UCSD-AML1 (cell line): ENCODE measurements around the gene CNGA1.
A peak's percentile ranks its signal among the peaks of the same experiment; 100 is the strongest.
"Not testable (repeated sequence)": the region's sequence is repeated elsewhere in the genome, so short reads cannot be mapped to it uniquely, and the experiment has no call there.

Experiments used
- DNase-seq: peaks from one replicate; lab custom pipeline; 2025; ENCODE audit not compliant: unreplicated experiment; lab: John Stamatoyannopoulos, UW

CNGA1 gene

GRCh38 chr4:47972721-47973120 is 43.8 kb downstream of the CNGA1 start:
- DNase-seq: no peak

DNA sequence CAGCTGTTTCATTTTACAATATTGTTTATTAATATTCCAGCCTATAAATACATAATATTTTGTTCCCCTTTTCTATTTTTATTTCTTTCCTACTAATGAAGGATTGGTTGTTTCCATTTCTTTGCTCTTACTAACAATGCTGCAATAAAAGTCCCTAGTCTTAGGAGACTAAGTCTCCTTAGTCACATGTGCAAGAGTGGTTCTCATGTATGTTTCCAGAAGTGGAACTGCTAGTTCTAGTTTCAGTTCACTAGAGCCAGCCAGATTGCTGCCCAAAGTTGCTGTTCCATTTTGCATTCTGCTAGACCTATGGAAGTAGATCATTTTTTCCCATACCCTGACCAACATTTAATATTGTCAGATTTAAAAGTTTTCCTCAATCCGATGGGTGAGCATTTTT is 44.3 kb downstream of the CNGA1 start:
- no peak for DNase-seq

DNA sequence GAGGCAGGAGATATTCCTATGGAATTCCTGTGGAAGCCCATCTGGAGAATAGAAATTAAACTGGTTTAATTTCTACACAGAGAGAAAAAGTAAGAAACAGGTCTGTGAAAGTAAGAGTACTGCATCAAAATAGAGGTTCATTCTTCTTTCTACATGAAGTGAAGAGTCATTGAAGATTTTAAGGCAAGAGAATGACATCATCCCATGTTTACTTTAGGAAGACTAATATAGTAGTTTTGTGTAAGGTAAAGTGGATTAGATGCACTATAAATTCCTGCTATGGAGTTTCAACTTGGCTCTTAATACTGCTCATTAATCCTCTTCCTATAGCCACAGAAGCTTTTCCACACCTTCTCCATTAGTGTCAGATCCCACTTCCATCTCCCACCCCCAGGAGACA is 47.6 kb downstream of the CNGA1 start:
- DNase-seq: no peak

DNA sequence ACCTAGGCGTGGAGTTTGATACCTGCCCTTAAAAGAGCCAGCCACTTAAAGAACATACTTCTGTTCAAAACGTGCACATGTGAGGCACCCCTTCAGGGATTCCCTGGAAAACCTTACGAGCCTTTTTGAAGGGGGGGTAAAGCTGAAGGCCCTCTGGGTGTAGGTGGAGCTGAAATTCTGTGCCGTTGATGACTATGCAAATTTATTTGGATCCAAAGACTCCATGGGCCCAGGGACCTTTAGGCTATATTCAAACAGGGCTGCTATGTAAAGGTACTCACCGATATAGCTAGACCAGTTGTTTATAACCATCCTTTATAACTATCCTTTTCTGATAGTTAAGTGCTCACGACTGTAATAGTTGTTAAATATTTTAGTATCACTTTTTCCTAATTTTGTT is 61.8 kb downstream of the CNGA1 start:
- DNase-seq: no peak

GRCh38 chr4:47954245-47954644 is 62.2 kb downstream of the CNGA1 start:
- DNase-seq: no peak

DNA sequence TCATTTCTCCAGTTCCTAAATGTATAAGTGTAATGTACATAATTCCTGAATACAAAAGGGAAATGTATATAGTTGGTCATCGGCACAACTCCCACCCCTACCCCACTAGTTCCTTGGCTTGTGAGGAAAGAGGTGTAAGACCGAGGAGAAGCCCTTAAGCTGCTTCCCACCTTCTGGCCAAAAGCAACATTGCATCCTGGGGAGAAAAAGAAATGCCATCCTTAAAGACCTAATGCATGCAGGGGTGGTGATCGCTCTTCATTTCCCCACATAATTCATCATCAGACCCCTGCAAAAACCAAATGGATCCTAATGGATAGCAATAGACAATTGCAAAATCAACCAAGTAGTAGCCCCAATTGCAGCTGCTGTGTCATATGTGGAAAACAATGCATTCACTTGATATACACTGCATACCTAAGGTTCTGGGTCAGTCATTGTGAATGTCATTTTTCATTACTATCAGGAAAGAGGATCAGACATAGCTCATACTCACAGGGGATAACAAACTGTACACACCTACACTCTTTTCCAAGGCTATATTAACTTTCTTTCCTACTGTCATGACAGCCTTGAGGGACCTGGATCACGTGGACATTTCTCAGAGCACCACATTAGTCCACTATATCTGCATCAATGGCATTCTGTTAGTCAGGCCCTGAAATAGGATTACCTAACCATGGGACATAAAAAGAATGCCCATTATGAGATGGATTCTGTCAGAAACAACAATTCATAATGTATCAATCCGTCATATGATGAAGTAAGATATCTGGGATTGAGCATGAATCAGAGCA is 70.4 kb downstream of the CNGA1 start:
- DNase-seq: no peak

- DNase-seq: no peak
Observed at GRCh38 chr4:47942081-47942819, 74.2 kb downstream of the CNGA1 start.

GRCh38 chr4:47939456-47939855 is 77.0 kb downstream of the CNGA1 start:
- DNase-seq: no peak

DNA sequence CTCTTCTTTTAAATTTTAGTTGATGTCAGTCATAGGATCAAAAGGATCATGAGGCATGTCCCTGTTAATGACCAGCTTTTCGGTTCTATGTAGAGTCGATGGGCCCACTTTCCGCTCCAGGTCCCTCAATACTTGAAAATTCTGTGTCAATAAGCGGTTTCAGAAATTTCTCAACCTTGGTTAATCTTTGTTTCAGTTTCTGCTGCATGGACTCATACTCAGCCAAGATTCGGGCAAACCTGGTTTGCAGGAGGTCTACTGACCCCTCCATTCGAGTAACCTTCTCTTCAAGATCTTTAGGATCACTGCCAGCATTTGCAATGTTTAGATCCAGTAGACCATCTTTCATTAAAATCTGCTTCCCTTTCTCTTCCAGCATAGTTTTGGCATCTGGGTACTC is 80.1 kb downstream of the CNGA1 start:
- no peak for DNase-seq

- no peak for DNase-seq
Observed at GRCh38 chr4:47933840-47934239, 82.6 kb downstream of the CNGA1 start.

- DNase-seq: no peak
Observed at GRCh38 chr4:47930971-47931804, 85.3 kb downstream of the CNGA1 start.

DNA sequence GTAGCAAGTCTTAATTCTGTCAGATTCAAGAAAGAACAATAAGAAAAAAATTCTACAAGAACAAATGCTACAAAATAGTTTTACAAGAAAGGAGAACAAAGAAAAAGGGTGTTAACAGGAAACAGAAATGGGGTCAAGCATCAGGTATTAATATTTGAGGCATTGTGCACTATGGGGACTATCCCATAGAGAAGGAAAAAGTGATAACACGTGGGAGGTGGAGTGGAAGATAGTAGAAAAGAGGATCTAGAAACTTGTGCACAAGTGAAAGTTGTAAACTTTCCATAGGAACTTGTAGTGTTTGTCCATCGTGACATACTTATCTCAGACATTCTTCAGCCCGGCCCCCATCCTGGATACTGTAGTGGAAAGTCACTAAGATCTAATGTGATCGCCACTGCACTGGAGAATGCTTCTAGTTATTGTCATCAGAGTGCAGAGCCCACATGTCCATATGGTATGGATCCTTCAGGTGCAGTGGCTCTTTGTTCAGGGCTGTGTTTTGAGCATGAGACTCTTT is 86.7 kb downstream of the CNGA1 start:
- no peak for DNase-seq

- DNase-seq: peak; percentile 11
Observed at GRCh38 chr4:47926667-47927258, 89.7 kb downstream of the CNGA1 start.

DNA sequence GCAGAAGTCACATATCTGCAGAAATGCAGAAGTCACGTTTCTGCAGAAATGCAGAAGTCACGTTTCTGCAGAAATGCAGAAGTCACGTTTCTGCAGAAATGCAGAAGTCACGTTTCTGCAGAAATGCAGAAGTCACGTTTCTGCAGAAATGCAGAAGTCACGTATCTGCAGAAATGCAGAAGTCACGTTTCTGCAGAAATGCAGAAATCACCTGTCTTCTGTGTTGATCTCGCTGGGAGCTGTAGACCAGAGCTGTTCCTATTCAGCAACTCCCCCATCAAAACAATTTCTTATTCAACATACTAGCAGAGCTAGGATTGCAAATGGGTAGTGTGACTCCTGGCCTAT is 93.2 kb downstream of the CNGA1 start:
- not testable (repeated sequence) for DNase-seq

DNA sequence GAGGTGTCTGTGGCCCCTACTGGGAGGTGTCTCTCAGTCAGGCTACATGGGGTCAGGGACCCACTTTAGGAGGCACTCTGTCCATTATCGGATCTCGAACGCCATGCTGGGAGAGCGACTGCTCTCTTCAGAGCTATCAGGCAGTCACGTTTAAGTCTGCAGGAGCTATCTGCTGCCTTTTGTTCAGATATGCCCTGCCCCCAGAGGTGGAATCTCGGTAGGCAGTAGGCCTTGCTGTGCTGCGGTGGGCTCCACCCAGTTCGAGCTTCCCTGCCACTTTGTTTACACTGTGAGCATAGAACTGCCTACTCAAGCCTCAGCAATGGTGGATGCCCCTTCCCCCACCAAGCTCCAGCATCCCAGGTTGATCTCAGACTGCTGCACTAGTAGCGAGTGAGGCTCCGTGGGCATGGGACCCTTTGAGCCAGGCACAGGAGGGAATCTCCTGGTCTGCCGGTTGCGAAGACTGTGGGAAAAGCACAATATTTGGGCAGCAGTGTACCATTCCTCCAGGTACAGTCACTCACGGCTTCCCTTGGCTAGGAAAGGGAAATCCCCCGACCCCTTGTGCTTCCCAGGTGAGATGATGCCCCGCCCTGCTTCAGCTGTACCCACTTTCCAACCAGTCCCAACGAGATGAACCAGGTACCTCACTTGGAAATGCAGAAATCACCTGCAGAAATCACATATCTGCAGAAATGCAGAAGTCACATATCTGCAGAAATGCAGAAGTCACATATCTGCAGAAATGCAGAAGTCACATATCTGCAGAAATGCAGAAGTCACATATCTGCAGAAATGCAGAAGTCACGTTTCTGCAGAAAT is 93.8 kb downstream of the CNGA1 start:
- DNase-seq: not testable (repeated sequence)

DNA sequence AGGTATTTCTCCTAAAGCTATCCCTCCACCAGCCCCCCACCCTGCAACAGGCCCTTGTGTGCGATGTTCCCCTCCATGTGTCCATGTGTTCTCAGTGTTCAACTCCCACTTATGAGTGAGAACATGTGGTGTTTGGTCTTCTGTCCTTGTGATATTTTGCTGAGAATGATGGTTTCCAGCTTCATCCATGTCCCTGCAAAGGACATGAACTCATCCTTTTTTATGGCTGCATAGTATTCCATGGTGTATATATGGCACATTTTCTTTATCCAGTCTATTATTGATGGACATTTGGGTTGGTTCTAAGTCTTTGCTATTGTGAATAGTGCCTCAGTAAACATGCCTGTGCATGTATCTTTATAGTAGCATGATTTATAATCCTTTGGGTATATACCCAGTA is 99.3 kb downstream of the CNGA1 start:
- DNase-seq: not testable (repeated sequence)

DNA sequence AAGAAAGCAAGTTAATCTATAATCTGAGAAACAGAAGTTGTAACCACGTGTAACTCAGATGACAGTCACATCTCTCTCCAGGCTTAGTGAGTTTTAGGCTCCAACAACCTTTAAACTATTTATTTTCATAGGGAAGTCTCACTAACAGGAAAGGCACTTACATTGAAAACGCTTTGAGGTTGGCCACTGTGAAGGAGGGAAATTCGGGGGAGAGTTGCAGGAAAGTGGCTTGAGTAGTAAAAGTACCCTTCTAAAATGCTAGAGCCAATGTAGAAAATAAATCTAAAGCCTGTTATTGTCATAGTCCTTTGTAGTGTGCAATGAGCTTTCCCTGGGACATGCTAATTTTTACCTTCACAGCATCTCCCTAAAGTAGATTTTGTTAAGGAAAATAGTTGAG is 101.1 kb downstream of the CNGA1 start:
- DNase-seq: no peak

DNA sequence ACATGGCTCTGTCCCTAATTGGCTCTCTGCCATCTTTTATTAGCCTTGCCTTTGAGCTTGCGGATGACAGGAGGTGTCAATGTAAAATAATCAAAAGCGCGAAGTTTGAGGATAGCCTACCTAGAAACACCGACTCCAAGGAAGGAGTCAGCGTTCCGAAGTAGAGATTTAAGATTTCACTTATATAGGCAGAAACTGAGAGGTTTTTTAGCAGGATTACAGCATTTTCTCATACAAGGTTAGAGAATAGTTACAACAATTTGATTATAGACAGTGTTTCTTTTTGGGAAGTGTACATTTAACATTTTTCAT is 101.6 kb downstream of the CNGA1 start:
- DNase-seq: no peak

- DNase-seq: peak; percentile 97
Observed at GRCh38 chr4:47914220-47914925, 102.1 kb downstream of the CNGA1 start, which contains the start of gene NFXL1. Gene NFXL1 (minus strand): TSS chr4:47914583. CDS start chr4:47914203, 380 bp downstream.

DNA sequence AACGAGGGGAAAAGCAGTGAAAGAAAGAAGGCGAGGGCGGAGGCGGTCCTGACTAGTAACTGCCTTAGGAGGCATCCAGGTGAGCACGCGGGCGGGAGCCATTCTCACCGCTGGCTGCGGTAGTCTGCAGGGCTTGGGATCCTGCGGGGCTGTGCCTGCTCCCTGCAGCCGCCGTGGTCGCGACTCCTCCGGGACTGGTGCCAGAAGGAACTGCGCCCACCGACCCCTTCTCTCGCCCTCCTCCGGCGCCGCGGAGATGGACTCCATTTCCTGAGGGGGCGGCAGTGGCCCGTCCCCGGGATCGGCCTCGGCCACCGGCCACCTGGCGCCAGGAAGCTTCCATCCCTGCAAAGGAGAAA is 102.6 kb downstream of the CNGA1 start:
- peak; percentile 51 for DNase-seq
